Erythroblast (primary cell): ENCODE results near the gene TSHZ1.

Experiments used
- GATA1 ChIP-seq: IDR thresholded peaks from 2 replicates; pipeline ENCODE4 v1.6.1; 2011; ENCODE audit warnings: low read depth, mild to moderate bottlenecking, control low read depth, low read length, moderate library complexity
- POLR2A ChIP-seq: IDR thresholded peaks from 2 replicates; pipeline ENCODE4 v1.6.1; 2011; ENCODE audit warnings: mild to moderate bottlenecking, low read length

DNA sequence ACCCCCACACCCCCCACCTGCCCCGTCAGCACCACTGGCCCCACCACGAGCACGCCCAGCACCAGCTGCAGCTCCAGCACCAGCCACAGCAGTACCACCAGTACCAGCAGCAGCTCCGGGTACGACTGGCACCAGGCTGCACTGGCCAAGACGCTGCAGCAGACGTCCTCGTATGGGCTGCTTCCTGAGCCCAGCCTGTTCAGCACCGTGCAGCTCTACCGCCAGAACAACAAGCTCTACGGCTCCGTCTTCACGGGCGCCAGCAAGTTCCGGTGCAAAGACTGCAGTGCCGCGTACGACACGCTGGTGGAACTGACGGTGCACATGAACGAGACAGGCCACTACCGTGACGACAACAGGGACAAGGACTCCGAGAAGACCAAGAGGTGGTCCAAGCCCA, 75.3 kb downstream of the TSHZ1 start:
- TF ChIP-seq POLR2A (no peak), GATA1 (no peak)
